ACC112 (cell line): ENCODE measurements around the gene VSTM2L.

Experiments used
- H2AFZ ChIP-seq: fragments of 200-600 bp; sonication (generic); one replicate; pipeline ENCODE4 v1.6.0; 2017; ENCODE audit warnings: antibody characterized with exemption, low read length; ENCODE audit not compliant: unreplicated experiment
- H3K27ac ChIP-seq: fragments of 200-600 bp; sonication (generic); 2 replicates; pipeline ENCODE4 v1.5.1; 2014; ENCODE audit warnings: low read depth, mild to moderate bottlenecking, antibody characterized with exemption, low read length, moderate library complexity
- H3K27me3 ChIP-seq: fragments of 200-600 bp; sonication (generic); 2 replicates; pipeline ENCODE4 v1.6.1; 2014; ENCODE audit warnings: mild to moderate bottlenecking, antibody characterized with exemption, low read length, moderate library complexity, mixed read lengths; ENCODE audit not compliant: insufficient read depth
- H3K36me3 ChIP-seq: fragments of 200-600 bp; sonication (generic); 2 replicates; pipeline ENCODE4 v1.6.1; 2016; ENCODE audit warnings: mild to moderate bottlenecking, antibody characterized with exemption, low read length, moderate library complexity, mixed read lengths; ENCODE audit not compliant: insufficient read depth
- H3K4me1 ChIP-seq: fragments of 200-600 bp; sonication (generic); one replicate; pipeline ENCODE4 v1.6.1; 2016; ENCODE audit warnings: low read length, mixed read lengths; ENCODE audit not compliant: insufficient read depth, unreplicated experiment, control insufficient read depth
- H3K4me3 ChIP-seq: fragments of 200-600 bp; sonication (generic); 2 replicates; pipeline ENCODE4 v1.5.1; 2014; ENCODE audit warnings: mild to moderate bottlenecking, low read depth, low read length
- H3K79me2 ChIP-seq: fragments of 200-600 bp; sonication (generic); one replicate; pipeline ENCODE4 v1.6.0; 2016; ENCODE audit warnings: low read length; ENCODE audit not compliant: control insufficient read depth, unreplicated experiment, insufficient read depth

VSTM2L gene

GRCh38 chr20:37940858-37941257 is 37.9 kb downstream of the VSTM2L start:
- H3K79me2 ChIP-seq: no peaks in the 10 kb centered on the region
- no peak overlapping the region for H3K27ac ChIP-seq
- H3K4me3 ChIP-seq: no peak overlapping the region
- H3K27me3 ChIP-seq: no peaks in the 10 kb centered on the region
- no peaks in the 10 kb centered on the region for H3K36me3 ChIP-seq
- H3K4me1 ChIP-seq: no peaks in the 10 kb centered on the region
- H2AFZ ChIP-seq: no peak overlapping the region

- no peaks in the 10 kb centered on the region for H3K4me1 ChIP-seq
- H3K79me2 ChIP-seq: no peaks in the 10 kb centered on the region
- H3K27ac ChIP-seq: no peak overlapping the region
- H2AFZ ChIP-seq: no peak overlapping the region
- H3K36me3 ChIP-seq: no peaks in the 10 kb centered on the region
- no peak overlapping the region for H3K4me3 ChIP-seq
- peaks cover under 1% of the 10 kb centered on the region; the same call in 1 of the 2 replicates for H3K27me3 ChIP-seq
These were observed 38.4 kb downstream of the VSTM2L start for GRCh38 chr20:37941332-37941731.

- H3K79me2 ChIP-seq: no peaks in the 10 kb centered on the region
- H3K36me3 ChIP-seq: no peaks in the 10 kb centered on the region
- H2AFZ ChIP-seq: no peak overlapping the region
- H3K27ac ChIP-seq: no peak overlapping the region
- H3K27me3 ChIP-seq: peaks cover 5% of the 10 kb centered on the region; the same call in 1 of the 2 replicates
- H3K4me1 ChIP-seq: no peaks in the 10 kb centered on the region
- H3K4me3 ChIP-seq: no peak overlapping the region
These were observed 39.1 kb downstream of the VSTM2L start for GRCh38 chr20:37941992-37942391.

- Histone ChIP-seq H3K27me3 (peaks cover 5% of the 10 kb centered on the region; the same call in 1 of the 2 replicates), H3K4me3 (no peak overlapping the region), H3K36me3 (no peaks in the 10 kb centered on the region), H3K4me1 (no peaks in the 10 kb centered on the region), H2AFZ (no peak overlapping the region), H3K79me2 (no peaks in the 10 kb centered on the region), H3K27ac (no peak overlapping the region)
These were observed 40.1 kb downstream of the VSTM2L start for GRCh38 chr20:37943033-37943432.

- Histone ChIP-seq H3K79me2 (no peaks in the 10 kb centered on the region), H3K27me3 (peaks cover 5% of the 10 kb centered on the region; the same call in 1 of the 2 replicates), H3K4me3 (no peak overlapping the region), H2AFZ (no peak overlapping the region), H3K27ac (no peak overlapping the region), H3K36me3 (no peaks in the 10 kb centered on the region), H3K4me1 (no peaks in the 10 kb centered on the region)
These were observed 40.9 kb downstream of the VSTM2L start for GRCh38 chr20:37943501-37944455.

GRCh38 chr20:37944456-37944981 is 41.6 kb downstream of the VSTM2L start:
- Histone ChIP-seq H3K27ac (no peak overlapping the region), H3K36me3 (no peaks in the 10 kb centered on the region), H3K4me1 (no peaks in the 10 kb centered on the region), H3K4me3 (no peak overlapping the region), H2AFZ (no peak overlapping the region), H3K27me3 (peaks cover 5% of the 10 kb centered on the region; the same call in 1 of the 2 replicates), H3K79me2 (no peaks in the 10 kb centered on the region)

GRCh38 chr20:37945091-37945547 is 42.2 kb downstream of the VSTM2L start:
- Histone ChIP-seq H3K4me3 (no peak overlapping the region), H3K4me1 (no peaks in the 10 kb centered on the region), H2AFZ (no peak overlapping the region), H3K79me2 (no peaks in the 10 kb centered on the region), H3K36me3 (no peaks in the 10 kb centered on the region), H3K27me3 (peaks cover 5% of the 10 kb centered on the region; the same call in 1 of the 2 replicates), H3K27ac (no peak overlapping the region)

GRCh38 chr20:37946946-37947345 is 44.0 kb downstream of the VSTM2L start:
- Histone ChIP-seq H3K4me3 (no peak overlapping the region), H3K36me3 (no peaks in the 10 kb centered on the region), H3K79me2 (no peaks in the 10 kb centered on the region), H2AFZ (no peak overlapping the region), H3K4me1 (no peaks in the 10 kb centered on the region), H3K27me3 (peaks cover 5% of the 10 kb centered on the region; the same call in 1 of the 2 replicates), H3K27ac (no peak overlapping the region)

GRCh38 chr20:37947943-37948342 is 45.0 kb downstream of the VSTM2L start:
- no peak overlapping the region for H2AFZ ChIP-seq
- no peak overlapping the region for H3K4me3 ChIP-seq
- H3K27me3 ChIP-seq: peaks cover 5% of the 10 kb centered on the region; the same call in 1 of the 2 replicates
- H3K27ac ChIP-seq: no peak overlapping the region
- H3K79me2 ChIP-seq: no peaks in the 10 kb centered on the region
- no peaks in the 10 kb centered on the region for H3K4me1 ChIP-seq
- H3K36me3 ChIP-seq: no peaks in the 10 kb centered on the region

- Histone ChIP-seq H3K36me3 (no peaks in the 10 kb centered on the region), H3K27me3 (peaks cover 5% of the 10 kb centered on the region; the same call in 1 of the 2 replicates), H3K4me1 (no peaks in the 10 kb centered on the region), H3K27ac (no peak overlapping the region), H2AFZ (no peak overlapping the region), H3K4me3 (no peak overlapping the region), H3K79me2 (no peaks in the 10 kb centered on the region)
These were observed 46.0 kb downstream of the VSTM2L start for GRCh38 chr20:37948956-37949355.
